GM21737 (cell line): ENCODE results near the gene MAU2.

ENCODE experiments used
- ATAC-seq: cut with Tn5 transposase; IDR thresholded peaks from one replicate; pipeline ENCODE4 v1.9.1; 2021; ENCODE audit warnings: mild to moderate bottlenecking, moderate library complexity; ENCODE audit not compliant: unreplicated experiment

Gene MAU2

DNA sequence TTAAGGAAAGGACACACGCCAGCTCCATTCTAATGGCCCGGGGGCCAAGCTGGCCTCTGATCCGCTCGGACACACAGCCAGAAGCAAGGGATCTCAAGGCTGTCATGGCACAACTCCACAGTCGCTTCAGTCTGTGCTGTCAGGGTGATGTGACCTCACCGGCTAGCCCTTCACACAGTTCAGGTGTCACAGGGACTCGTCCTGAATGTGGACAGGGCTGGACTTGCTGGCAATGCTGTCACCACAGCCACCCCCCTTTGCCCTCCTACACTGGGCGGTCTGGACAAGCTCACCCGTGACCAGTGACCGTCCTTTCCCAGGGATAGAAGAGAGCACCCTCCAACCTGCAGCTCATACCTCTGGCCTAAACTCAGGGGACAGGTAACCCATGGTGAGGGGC, 15.6 kb upstream of the MAU2 start:
- no peak for ATAC-seq

- no peak for ATAC-seq
Measured at GRCh38 chr19:19305696-19306095, 14.9 kb upstream of the MAU2 start.

- ATAC-seq = no peak
Measured at GRCh38 chr19:19306191-19306590, 14.4 kb upstream of the MAU2 start.

DNA sequence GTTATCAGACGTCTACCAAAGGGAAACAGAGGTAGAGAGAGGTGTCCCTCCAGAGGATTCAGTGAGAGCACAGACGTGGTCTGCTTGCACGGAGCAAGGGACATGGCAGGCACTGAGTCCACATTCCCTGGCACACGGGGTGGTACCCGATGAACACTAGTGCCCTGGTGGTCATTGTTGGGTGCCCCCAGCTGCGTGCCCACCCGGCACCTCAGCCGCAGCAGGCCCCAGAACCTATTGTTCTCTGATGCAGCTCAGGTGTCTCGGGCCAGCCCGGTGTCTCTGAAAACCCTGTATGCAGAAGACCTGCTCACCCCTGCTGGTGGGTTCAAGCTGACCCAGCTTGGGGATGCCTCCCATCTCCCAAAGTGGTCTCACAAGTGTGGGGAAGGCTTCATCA, 12.3 kb upstream of the MAU2 start:
- ATAC-seq = no peak

GRCh38 chr19:19315444-19315843, 5.2 kb upstream of the MAU2 start:
- no peak for ATAC-seq

DNA sequence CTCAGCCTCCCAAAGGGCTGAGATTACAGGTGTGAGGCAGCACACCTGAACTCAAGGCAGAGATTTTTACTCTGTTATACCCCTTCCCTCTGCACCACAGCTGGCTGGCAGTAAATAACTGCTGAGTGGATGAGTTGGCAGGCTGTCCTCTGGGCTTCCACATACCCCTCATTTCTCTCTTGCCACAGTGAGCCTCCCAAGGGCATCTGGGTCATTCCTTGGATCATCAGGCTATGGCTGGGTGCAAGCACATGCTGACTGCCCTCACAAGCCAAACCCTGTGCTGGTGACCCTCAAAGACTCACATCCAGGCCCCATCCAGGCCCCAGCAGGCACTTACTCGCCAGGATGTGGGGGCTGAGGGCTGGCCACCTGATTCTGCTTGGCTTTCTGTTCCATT, 4.5 kb upstream of the MAU2 start:
- no peak for ATAC-seq

GRCh38 chr19:19319732-19320360, 783 bp upstream of the MAU2 start:
- ATAC-seq = no peak

DNA sequence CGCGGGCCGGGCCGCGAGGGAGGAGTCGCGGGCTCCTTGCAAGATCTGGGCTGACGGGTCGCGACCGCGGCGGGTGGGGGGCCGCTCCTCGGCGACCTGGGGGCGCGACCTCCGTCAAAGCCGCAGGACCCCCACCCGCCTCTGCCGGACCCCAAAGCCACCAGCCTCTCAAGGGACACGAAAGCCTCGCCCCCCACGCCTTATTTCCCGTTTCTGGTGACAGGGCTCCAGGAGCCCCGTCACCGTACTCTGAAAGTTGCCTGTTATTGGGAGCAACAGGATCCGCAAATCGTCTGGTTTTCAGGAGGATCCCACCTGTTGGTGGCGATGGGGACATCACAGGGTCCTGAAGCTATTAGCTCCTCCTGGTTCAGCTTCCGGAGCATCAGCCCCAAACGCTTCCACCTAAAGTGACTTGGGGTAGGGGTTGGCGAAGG, 530 bp downstream of the MAU2 start:
- peak; percentile 8 for ATAC-seq

DNA sequence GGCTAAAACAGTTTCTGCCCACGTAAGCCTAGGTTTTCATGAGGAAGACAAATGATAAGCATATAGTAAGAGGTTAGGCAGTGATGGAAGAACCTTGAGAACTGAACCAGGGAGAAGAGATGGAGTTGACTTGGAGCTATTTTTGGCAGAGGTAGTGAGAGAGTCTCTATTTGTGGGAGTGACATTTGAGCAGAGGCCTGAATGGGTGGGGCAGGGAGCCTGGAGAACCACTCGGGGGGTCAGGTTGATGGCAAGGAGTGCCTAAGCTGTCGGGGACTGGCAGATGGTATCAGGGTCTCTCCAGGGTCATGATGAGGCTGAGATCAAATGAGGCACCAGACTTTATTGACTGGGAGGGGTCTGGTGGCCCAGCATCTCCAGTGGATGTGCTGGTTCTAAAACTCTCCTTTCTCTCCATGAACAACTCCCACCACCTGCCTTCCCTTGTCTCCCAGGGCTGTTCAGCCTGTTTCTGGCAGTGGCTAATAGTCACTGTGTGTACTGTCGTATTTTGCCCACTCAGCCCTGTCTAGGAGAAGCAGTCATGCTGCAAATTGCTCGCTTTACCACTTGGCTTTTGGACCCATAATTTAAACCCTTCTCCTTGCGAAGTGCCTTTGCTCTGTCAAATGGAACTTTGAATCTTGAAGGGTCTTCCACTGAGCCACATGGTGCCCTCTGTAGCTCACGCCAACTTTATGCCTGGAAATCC, 3.6 kb downstream of the MAU2 start:
- no peak for ATAC-seq

DNA sequence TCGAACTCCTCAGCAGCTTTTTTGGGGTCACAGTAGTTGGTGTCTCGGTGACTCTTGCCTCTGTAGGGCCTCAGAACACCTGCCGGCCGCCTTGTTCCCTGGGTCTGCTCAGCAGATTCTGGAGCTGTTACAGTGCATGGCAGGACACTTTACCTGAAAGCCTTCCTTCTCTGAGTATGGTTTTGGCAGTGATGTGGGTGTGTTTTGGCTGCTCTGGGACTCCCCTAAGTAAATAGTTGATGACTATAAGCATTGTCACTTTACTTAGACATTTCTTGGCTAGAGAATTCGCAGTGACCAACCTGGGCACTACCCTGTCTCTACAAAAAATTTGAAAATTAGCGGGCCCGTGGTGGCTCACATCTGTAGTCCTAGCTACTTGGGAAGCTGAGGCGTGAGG, 7.0 kb downstream of the MAU2 start:
- no peak for ATAC-seq

GRCh38 chr19:19329126-19329525, 8.5 kb downstream of the MAU2 start:
- ATAC-seq = peak; percentile 59

DNA sequence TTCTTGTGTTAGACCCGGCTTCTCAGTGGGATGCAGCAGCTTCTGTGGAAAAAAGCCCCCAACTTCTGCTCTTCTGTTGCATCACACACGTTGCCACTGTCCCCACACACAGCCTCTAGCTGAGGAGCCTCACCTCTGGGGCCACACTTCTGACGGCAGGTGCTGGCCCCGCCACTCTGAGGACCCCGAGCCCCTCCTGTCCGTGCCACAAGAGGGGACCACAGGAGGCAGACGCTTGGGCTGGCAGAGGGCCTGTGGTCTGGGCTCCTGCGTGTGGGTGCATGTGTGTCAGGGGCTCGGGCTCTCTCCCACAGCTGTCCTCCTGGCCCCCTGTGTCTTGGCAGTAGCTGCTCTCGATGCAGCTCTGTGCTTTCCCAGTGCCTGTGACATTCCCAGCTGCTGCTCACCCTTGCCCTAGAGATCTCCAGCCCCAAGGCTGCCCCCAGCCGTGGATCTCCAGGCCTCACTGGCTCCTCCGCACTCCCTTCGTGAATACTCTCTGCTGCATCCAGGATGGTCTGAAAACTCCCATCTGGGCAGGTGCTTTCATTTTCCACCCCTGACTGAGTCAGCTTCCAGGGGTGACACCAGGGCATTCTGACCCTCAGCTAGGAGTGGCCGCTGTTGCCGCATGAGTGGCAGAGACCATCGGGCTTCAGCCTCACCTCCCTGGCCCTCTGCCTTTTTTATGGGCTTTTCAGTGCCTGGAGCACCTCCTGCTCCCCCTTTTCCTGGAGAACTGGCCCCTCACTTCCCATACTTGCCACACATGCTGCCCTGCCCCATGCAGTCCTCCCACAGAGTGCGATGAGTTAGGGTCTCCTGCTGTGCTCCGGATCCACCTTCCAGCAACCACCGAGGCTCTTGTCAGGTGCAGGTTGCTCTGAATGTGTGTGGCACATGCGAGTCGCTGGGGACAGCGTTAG, 13.7 kb downstream of the MAU2 start:
- ATAC-seq = no peak

GRCh38 chr19:19334989-19335344, 14.3 kb downstream of the MAU2 start:
- ATAC-seq = no peak

DNA sequence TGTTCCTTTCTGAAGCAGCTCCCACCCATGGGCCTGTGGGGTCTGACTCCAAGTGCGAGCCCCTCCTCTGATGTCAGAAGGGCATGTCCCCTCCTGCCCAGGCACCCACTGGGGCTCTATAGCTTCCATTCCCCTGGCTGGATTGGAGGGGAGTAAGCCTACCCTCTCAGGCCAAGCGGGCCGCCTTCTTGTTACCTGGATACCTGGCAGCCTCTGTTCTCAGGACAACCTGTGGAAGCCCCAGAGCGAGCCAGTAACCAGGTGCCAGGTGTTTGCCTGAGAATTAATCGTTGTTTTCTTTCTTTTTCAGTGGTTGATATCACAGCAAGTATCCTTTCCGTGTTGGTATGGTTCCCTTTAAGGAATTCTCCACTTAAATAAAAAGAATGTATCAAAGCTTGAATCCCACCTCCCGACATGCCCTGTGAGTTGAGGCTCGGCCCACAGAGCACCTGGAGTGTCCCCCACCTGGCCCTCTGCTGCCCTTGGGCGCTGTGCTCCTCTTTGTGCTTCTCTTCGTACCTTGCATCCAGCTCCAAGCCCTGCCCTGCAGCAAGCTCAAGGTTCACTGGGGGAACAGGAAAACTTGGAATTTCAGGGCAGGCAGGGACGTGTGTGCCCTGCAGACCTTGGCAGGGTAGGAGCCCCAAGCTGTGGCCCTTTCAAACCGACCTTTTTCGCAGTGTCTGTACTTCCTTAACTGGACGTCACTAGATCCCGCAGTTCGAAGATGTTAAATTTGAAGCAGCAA, 15.0 kb downstream of the MAU2 start:
- no peak for ATAC-seq

GRCh38 chr19:19336597-19336996, 16.0 kb downstream of the MAU2 start:
- no peak for ATAC-seq

- no peak for ATAC-seq
Measured at GRCh38 chr19:19337120-19337519, 16.5 kb downstream of the MAU2 start.

GRCh38 chr19:19338082-19338481, 17.5 kb downstream of the MAU2 start:
- no peak for ATAC-seq

GRCh38 chr19:19341026-19341425, 20.4 kb downstream of the MAU2 start:
- no peak for ATAC-seq

DNA sequence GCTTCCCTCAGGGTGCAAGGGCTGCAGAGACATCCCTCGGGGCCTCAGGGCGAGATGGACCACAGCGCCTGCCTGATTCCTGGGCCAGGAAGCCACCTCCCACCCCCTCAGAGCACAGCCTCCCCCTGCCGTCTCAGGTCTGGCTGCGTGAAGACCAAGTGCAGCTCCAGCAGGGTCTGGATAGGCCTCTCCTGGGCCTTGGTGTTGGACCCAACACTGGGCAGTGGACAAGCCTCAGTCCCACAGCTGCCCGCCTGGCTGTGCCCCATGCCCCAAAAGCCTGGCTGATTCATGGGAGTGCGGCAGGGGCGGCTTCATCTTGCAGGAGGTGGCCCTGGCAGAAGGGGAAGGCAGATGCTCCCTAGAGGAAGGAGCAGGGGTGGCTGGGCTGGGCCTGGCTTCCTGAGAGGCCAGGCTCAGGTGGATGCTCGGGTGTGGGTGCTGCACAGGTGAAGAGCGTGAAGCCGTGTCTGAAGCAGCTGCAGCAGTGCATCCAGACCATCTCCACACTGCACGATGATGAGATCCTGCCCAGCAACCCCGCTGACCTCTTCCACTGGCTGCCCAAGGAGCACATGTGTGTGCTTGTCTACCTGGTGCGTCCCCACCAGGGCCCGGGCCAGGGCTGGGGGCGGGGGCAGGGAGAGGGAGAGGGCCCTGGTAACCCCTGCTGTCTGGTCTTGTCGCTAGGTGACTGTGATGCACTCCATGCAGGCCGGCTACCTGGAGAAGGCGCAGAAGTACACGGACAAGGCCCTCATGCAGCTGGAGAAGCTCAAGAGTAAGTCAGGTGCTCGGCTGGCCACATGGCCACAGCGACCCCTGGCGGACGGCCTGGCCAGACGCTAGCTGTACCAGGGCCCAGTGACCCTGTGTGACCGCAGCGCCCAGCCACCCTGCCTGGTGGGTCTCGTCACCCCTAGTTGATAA, 21.7 kb downstream of the MAU2 start:
- ATAC-seq = no peak

GRCh38 chr19:19343016-19343362, 22.4 kb downstream of the MAU2 start:
- ATAC-seq = no peak
